Measurements from ENCODE around the gene OR52H1.

OR52H1 gene

GRCh38 chr11:5531053-5531831, 17.1 kb downstream of the OR52H1 start:
- DNase-seq (ENCODE audit: low read depth): no peak

- no peak for DNase-seq (ENCODE audit: low read depth)
These were observed 19.8 kb downstream of the OR52H1 start for GRCh38 chr11:5528495-5528894.

- DNase-seq (ENCODE audit: low read depth): no peak
These were observed 20.6 kb downstream of the OR52H1 start for GRCh38 chr11:5527716-5528115.

GRCh38 chr11:5524756-5525155, 23.6 kb downstream of the OR52H1 start:
- no peak for DNase-seq (ENCODE audit: low read depth)

GRCh38 chr11:5522308-5522707, 26.0 kb downstream of the OR52H1 start:
- no peak for DNase-seq (ENCODE audit: low read depth)

GRCh38 chr11:5521540-5521939, 26.8 kb downstream of the OR52H1 start:
- DNase-seq (ENCODE audit: low read depth): no peak

GRCh38 chr11:5516599-5516998, 31.7 kb downstream of the OR52H1 start, which contains the start of gene UBQLNL:
TSS of gene UBQLNL (minus strand) at chr11:5516699. CDS start at chr11:5516441, 258 bp downstream.
- DNase-seq (ENCODE audit: low read depth): no peak

- DNase-seq (ENCODE audit: low read depth): no peak
These were observed 33.5 kb downstream of the OR52H1 start for GRCh38 chr11:5514841-5515240.

GRCh38 chr11:5509803-5510202, 38.5 kb downstream of the OR52H1 start, which contains the start of gene UBQLN3:
TSS of gene UBQLN3 (minus strand) at chr11:5509957. CDS start at chr11:5509558, 399 bp downstream.
- DNase-seq (ENCODE audit: low read depth): no peak

- DNase-seq (ENCODE audit: low read depth): no peak
These were observed 39.7 kb downstream of the OR52H1 start for GRCh38 chr11:5508605-5509004.

GRCh38 chr11:5507933-5508305, 40.4 kb downstream of the OR52H1 start:
- DNase-seq (ENCODE audit: low read depth): no peak

GRCh38 chr11:5507177-5507932, 41.0 kb downstream of the OR52H1 start:
- DNase-seq (ENCODE audit: low read depth): no peak

GRCh38 chr11:5505363-5506048, 42.8 kb downstream of the OR52H1 start:
- DNase-seq (ENCODE audit: low read depth): no peak

- no peak for DNase-seq (ENCODE audit: low read depth)
These were observed 43.9 kb downstream of the OR52H1 start for GRCh38 chr11:5504403-5504921.

GRCh38 chr11:5500393-5500801, 47.9 kb downstream of the OR52H1 start:
- no peak for DNase-seq (ENCODE audit: low read depth)

- DNase-seq (ENCODE audit: low read depth): no peak
These were observed 48.7 kb downstream of the OR52H1 start for GRCh38 chr11:5499671-5500070.
